Epidermal melanocyte (primary cell): ENCODE results near the gene TMEM89.

Source experiments
- DNase-seq: peaks from one replicate; pipeline ENCODE4 v3.0.0; 2011; ENCODE audit warnings: low spot score; ENCODE audit not compliant: insufficient read length

Gene TMEM89

GRCh38 chr3:48614044-48614443 lies 7.5 kb downstream of the TMEM89 start:
- no peak for DNase-seq

GRCh38 chr3:48612309-48612708 lies 9.3 kb downstream of the TMEM89 start:
- no peak for DNase-seq

GRCh38 chr3:48609088-48610005 lies 12.2 kb downstream of the TMEM89 start, which contains the start of gene UQCRC1:
UQCRC1 (minus strand) TSS chr3:48609646; CDS start chr3:48609620, 26 bp downstream.
- peak; percentile 89 for DNase-seq

- DNase-seq = no peak
Measured at GRCh38 chr3:48607519-48607918, 14.1 kb downstream of the TMEM89 start.

GRCh38 chr3:48601622-48601994 lies 20.0 kb downstream of the TMEM89 start:
- no peak for DNase-seq

GRCh38 chr3:48600711-48601621 lies 20.6 kb downstream of the TMEM89 start:
- DNase-seq = no peak

- no peak for DNase-seq
Measured at GRCh38 chr3:48599509-48600285, 21.9 kb downstream of the TMEM89 start.

GRCh38 chr3:48599077-48599501 lies 22.5 kb downstream of the TMEM89 start:
- DNase-seq = no peak

- peak; percentile 93 for DNase-seq
Measured at GRCh38 chr3:48598323-48599076, 23.1 kb downstream of the TMEM89 start.

GRCh38 chr3:48597408-48597800 lies 24.2 kb downstream of the TMEM89 start:
- no peak for DNase-seq

GRCh38 chr3:48596676-48597407 lies 24.7 kb downstream of the TMEM89 start:
- no peak for DNase-seq

GRCh38 chr3:48596157-48596556 lies 25.4 kb downstream of the TMEM89 start:
- no peak for DNase-seq

- peak; percentile 58 for DNase-seq
Measured at GRCh38 chr3:48595526-48596121, 25.9 kb downstream of the TMEM89 start.

- no peak for DNase-seq
Measured at GRCh38 chr3:48595075-48595525, 26.5 kb downstream of the TMEM89 start, which contains the start of gene COL7A1. COL7A1 (minus strand) TSS chr3:48595329; CDS start chr3:48595159, 170 bp downstream.

GRCh38 chr3:48594417-48595049 lies 27.0 kb downstream of the TMEM89 start:
- no peak for DNase-seq

- no peak for DNase-seq
Measured at GRCh38 chr3:48593337-48593736, 28.2 kb downstream of the TMEM89 start.

- DNase-seq = no peak
Measured at GRCh38 chr3:48592519-48593087, 29.0 kb downstream of the TMEM89 start.

GRCh38 chr3:48591886-48592518 lies 29.6 kb downstream of the TMEM89 start:
- DNase-seq = no peak
